ENCODE results near the gene ITGA3.

Gene ITGA3

GRCh38 chr17:50128441-50129352, 72.8 kb downstream of the ITGA3 start:
- CTCF ChIA-PET = no interaction called here
- DNase-seq (ENCODE audit: low spot score) = no peak

DNA sequence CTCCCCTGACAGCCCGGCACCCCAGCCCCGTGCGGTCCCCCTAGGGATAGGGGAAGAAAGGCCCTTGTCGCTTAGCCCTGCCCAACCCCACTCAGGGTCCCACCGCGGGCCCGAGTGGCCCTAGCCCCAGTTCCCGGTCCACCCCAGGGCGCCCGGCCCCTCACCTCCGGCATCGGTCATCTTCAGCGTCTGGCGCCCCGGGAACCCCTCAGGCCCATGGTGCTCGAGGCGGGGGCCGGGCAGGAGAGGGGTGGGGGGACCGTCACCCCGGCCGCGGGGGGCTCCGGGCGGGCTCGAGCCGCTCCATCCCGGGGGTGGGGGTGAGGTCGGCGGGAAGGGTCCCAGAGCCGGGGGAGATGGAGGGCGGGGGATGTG, 73.4 kb downstream of the ITGA3 start:
- ChIA-PET POLR2A (ENCODE audit: low non-redundant PET) (no interaction called here), CTCF (interaction anchor here (0.6 kb wide), 1 partner anchor 9 kb away, joined by 3 read pairs; no protein-coding TSS in a partner anchor)

More at GRCh38 chr17:50128441-50129352, 72.8 kb downstream of the ITGA3 start:
- TF ChIP-seq, protein P1, sequence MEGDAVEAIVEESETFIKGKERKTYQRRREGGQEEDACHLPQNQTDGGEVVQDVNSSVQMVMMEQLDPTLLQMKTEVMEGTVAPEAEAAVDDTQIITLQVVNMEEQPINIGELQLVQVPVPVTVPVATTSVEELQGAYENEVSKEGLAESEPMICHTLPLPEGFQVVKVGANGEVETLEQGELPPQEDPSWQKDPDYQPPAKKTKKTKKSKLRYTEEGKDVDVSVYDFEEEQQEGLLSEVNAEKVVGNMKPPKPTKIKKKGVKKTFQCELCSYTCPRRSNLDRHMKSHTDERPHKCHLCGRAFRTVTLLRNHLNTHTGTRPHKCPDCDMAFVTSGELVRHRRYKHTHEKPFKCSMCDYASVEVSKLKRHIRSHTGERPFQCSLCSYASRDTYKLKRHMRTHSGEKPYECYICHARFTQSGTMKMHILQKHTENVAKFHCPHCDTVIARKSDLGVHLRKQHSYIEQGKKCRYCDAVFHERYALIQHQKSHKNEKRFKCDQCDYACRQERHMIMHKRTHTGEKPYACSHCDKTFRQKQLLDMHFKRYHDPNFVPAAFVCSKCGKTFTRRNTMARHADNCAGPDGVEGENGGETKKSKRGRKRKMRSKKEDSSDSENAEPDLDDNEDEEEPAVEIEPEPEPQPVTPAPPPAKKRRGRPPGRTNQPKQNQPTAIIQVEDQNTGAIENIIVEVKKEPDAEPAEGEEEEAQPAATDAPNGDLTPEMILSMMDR (conservative IDR thresholded peaks at IDR 0.05; ENCODE audit: low read depth) = no peak
- POLR2A ChIA-PET (ENCODE audit: low non-redundant PET) = no interaction called here
- H3K27ac ChIP-seq = no peak overlapping the region; the same call in 1 of the 2 replicates

GRCh38 chr17:50129728-50130558, 74.0 kb downstream of the ITGA3 start, which contains the start of gene SAMD14:
SAMD14 (minus strand) TSS chr17:50130160; CDS start chr17:50124959, 5,201 bp downstream.
- H3K27ac ChIP-seq = 0 out of 2 replicates have a peak within 1 kb of the TSS, but pooled peaks have one; percentile 9
- POLR2A ChIA-PET (ENCODE audit: low non-redundant PET) = interaction anchor here (0.6 to 0.7 kb wide), 2 partner anchors 9 to 153 kb away, joined by 3 to 4 read pairs; no protein-coding TSS in a partner anchor
- DNase-seq (ENCODE audit: low spot score) = no peak
- TF ChIP-seq, protein P1 (conservative IDR thresholded peaks at IDR 0.05; ENCODE audit: low read depth) = no peak
- CTCF ChIA-PET = interaction anchor here (0.6 to 1.4 kb wide), 3 partner anchors 9 to 40 kb away, joined by 3 to 4 read pairs (median 3); no protein-coding TSS in a partner anchor

More for the DNA sequence above, 73.4 kb downstream of the ITGA3 start:
- no peak for DNase-seq (ENCODE audit: low spot score)
- TF ChIP-seq, protein P1 (conservative IDR thresholded peaks at IDR 0.05; ENCODE audit: low read depth) = no peak
- H3K27ac ChIP-seq = no peak overlapping the region

GRCh38 chr17:50130559-50131305, 74.8 kb downstream of the ITGA3 start:
- ChIA-PET POLR2A (ENCODE audit: low non-redundant PET) (interaction anchor here (0.6 to 0.7 kb wide), 2 partner anchors 8 to 152 kb away, joined by 3 to 4 read pairs; no protein-coding TSS in a partner anchor), CTCF (interaction anchor here (0.9 to 1.4 kb wide), 2 partner anchors 37 to 39 kb away, joined by 3 to 4 read pairs; no protein-coding TSS in a partner anchor)
- DNase-seq (ENCODE audit: low spot score) = no peak
- 0 out of 2 replicates have a peak overlapping the region, but pooled peaks have one; percentile 9 for H3K27ac ChIP-seq
- TF ChIP-seq, protein P1 (conservative IDR thresholded peaks at IDR 0.05; ENCODE audit: low read depth) = no peak

GRCh38 chr17:50132104-50132794, 76.3 kb downstream of the ITGA3 start:
- POLR2A ChIA-PET (ENCODE audit: low non-redundant PET) = interaction anchor here (0.5 kb wide), 1 partner anchor 18 kb away, joined by 4 read pairs; the partner anchor contains the start of gene PPP1R9B
- TF ChIP-seq, protein P1 (conservative IDR thresholded peaks at IDR 0.05; ENCODE audit: low read depth) = no peak

More at GRCh38 chr17:50132104-50132794, 76.3 kb downstream of the ITGA3 start:
- DNase-seq (ENCODE audit: low spot score) = no peak
- CTCF ChIA-PET = interaction anchor here (0.6 kb wide), 1 partner anchor 390 kb away, joined by 3 read pairs; no protein-coding TSS in a partner anchor
- peak overlapping the region; percentile 76 for H3K27ac ChIP-seq
